ENCODE measurements around the gene ADAT1. TPM values are rescaled to one million over a fixed set of nuclear protein-coding genes. Genes with fewer than 3 reads are reported as not detected.

The ADAT1 gene
- total RNA-seq, 1 experiment from 2014 or later = 44.2 TPM

DNA sequence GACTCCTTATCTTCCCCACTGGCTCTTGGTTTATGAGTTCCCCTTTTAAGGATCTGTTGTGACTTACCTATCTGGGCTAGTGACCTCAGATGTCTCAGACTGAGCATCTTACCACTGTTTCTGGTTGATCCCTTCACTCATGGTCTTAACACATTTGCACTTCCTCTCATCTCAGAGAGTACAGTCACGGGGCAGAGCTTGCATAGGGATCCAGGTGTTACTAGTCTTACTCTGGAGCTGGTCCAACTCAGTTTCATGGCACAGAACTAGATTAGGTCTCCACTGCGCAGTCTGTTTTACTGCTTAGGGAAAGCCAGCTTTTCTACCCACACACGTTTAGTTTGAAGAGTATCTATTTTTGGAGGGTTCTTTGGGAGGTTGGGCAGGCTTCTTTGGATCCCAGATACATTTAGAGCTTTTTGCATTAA is 46.7 kb downstream of the ADAT1 start (continued):
- TF ChIP-seq, protein P1, sequence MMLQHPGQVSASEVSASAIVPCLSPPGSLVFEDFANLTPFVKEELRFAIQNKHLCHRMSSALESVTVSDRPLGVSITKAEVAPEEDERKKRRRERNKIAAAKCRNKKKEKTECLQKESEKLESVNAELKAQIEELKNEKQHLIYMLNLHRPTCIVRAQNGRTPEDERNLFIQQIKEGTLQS (IDR thresholded peaks at IDR 0.05) = no peak
- TF ChIP-seq ELF1 (IDR thresholded peaks at IDR 0.05; ENCODE audit: borderline replicate concordance, low read depth) (no peak), YY1 (IDR thresholded peaks at IDR 0.05; ENCODE audit: extremely low read depth, insufficient replicate concordance, low read depth, low read length) (no peak)

DNA sequence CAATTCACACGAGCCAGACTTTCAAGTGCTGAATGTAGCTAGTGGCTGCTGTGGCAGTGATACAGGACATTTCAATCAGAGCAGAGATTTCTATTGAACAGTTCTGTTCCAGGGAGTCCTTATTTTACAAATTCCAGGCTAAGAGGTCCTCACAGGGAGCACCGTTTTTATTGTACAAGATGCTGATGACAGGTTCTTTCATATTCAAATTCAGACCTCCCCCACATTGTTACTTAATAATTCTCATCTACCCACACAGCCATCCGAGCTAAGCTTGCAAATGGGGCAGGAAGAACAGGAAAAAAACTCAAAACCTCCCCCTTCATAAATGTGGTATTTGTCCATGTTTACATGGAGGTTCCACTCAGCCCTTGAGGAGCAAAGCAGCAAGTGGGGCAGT is 47.1 kb downstream of the ADAT1 start:
- H3K9me3 ChIP-seq (ENCODE audit: control insufficient read depth in 1 of 2, insufficient read depth in 1 of 2, low read depth in 1 of 2, low read length in 2 of 2) = no peaks in the 10 kb centered on the region

More for the DNA sequence above, 47.1 kb downstream of the ADAT1 start:
- no peaks in the 10 kb centered on the region for H3K9me2 ChIP-seq (ENCODE audit: insufficient read depth)
- POLR2A ChIA-PET = no interaction called here
- peaks cover 28 to 32% of the 10 kb centered on the region in 2 experiments for H3K36me3 ChIP-seq (ENCODE audit: control insufficient read depth in 1 of 2, insufficient read depth in 2 of 2, low read length in 2 of 2)
- no TSS peak for BruUV-seq (replicated peaks)
- H2AFZ ChIP-seq (ENCODE audit: low read depth, low read length, poor library complexity, severe bottlenecking) = no peak overlapping the region
- H3K4me2 ChIP-seq (ENCODE audit: low read length) = no peak overlapping the region
- no peak for DNase-seq (ENCODE audit: low read depth, low spot score)
- intact Hi-C loops (cut with micrococcal nuclease) = no loop called here
- H3K79me2 ChIP-seq (ENCODE audit: insufficient read depth, low read length) = no peaks in the 10 kb centered on the region
- H3K4me1 ChIP-seq (ENCODE audit: control insufficient read depth in 1 of 2, insufficient read depth in 2 of 2, low read length in 2 of 2) = no peaks in the 10 kb centered on the region
- CTCF ChIA-PET = no interaction called here
- no peak overlapping the region for H3K9ac ChIP-seq (ENCODE audit: low read length)
- H3K27me3 ChIP-seq (ENCODE audit: insufficient read depth, low read length) = no peaks in the 10 kb centered on the region
- RAD21 ChIA-PET (ENCODE audit: low non-redundant PET in 1 of 2, low total read pairs in 2 of 2, uncharacterized antibody in 2 of 2, unreplicated experiment in 2 of 2) = no interaction called here
- ATAC-seq = no peak
- TF ChIP-seq EZH2phosphoT487 (IDR thresholded peaks at IDR 0.05; ENCODE audit: borderline replicate concordance) (no peak), ELF1 (IDR thresholded peaks at IDR 0.05; ENCODE audit: borderline replicate concordance, low read depth) (no peak), ZNF274 (IDR thresholded peaks at IDR 0.05; ENCODE audit: low read depth, low read length) (no peak), TCF7L2 (IDR thresholded peaks at IDR 0.05; ENCODE audit: borderline replicate concordance, extremely low read depth, insufficient read depth, insufficient read length) (no peak), EGR1 (IDR thresholded peaks at IDR 0.05; ENCODE audit: low read depth) (no peak), SRF (IDR thresholded peaks at IDR 0.05; ENCODE audit: low read depth) (no peak), CEBPB (IDR thresholded peaks at IDR 0.05; ENCODE audit: low read depth) (no peak)
- TF ChIP-seq, protein P2, sequence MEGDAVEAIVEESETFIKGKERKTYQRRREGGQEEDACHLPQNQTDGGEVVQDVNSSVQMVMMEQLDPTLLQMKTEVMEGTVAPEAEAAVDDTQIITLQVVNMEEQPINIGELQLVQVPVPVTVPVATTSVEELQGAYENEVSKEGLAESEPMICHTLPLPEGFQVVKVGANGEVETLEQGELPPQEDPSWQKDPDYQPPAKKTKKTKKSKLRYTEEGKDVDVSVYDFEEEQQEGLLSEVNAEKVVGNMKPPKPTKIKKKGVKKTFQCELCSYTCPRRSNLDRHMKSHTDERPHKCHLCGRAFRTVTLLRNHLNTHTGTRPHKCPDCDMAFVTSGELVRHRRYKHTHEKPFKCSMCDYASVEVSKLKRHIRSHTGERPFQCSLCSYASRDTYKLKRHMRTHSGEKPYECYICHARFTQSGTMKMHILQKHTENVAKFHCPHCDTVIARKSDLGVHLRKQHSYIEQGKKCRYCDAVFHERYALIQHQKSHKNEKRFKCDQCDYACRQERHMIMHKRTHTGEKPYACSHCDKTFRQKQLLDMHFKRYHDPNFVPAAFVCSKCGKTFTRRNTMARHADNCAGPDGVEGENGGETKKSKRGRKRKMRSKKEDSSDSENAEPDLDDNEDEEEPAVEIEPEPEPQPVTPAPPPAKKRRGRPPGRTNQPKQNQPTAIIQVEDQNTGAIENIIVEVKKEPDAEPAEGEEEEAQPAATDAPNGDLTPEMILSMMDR (IDR thresholded peaks at IDR 0.05 in 2 of 3, conservative IDR thresholded peaks at IDR 0.05 in 1 of 3; ENCODE audit: borderline replicate concordance in 1 of 3, insufficient read depth in 1 of 3, low read depth in 2 of 3, low read length in 2 of 3) = no peak
- TF ChIP-seq, protein P3, sequence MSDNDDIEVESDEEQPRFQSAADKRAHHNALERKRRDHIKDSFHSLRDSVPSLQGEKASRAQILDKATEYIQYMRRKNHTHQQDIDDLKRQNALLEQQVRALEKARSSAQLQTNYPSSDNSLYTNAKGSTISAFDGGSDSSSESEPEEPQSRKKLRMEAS (IDR thresholded peaks at IDR 0.05) = no peak
- H3K27ac ChIP-seq (ENCODE audit: low read depth, low read length) = no peak overlapping the region
- H4K20me1 ChIP-seq (ENCODE audit: insufficient read depth) = no peaks in the 10 kb centered on the region
- H3K4me3 ChIP-seq (replicated peaks in 1 of 2; ENCODE audit: low read depth in 1 of 2, low read length in 2 of 2) = no peak overlapping the region
